Liver (tissue), 3 donors: ENCODE results near the gene BGLAP.

ENCODE experiments used
- ATF3 ChIP-seq: IDR thresholded peaks from 2 replicates; pipeline ENCODE4 v1.6.1; 2016; ENCODE audit warnings: antibody characterized with exemption
- CTCF ChIP-seq: fragments of 150-350 bp; IDR thresholded peaks from 2 replicates; pipeline ENCODE4 v1.5.1; 2017; ENCODE audit warnings: improper control_type of control experiment, low read depth, low read length; ENCODE audit not compliant: missing input control
- EGR1 ChIP-seq, 2 donors: IDR thresholded peaks; 2 replicates each; pipeline ENCODE4 v1.6.1; 2016 to 2018; ENCODE audit warnings: antibody characterized with exemption in 2 of 2, low read depth in 2 of 2
- FOXA2 ChIP-seq: IDR thresholded peaks from 2 replicates; pipeline ENCODE4 v1.6.1; 2016; ENCODE audit warnings: antibody characterized with exemption
- GABPA ChIP-seq, 2 donors: IDR thresholded peaks in 1 of 2; conservative IDR thresholded peaks in 1 of 2; 2 replicates each; pipeline ENCODE4 v1.6.1; 2016; ENCODE audit warnings: antibody characterized with exemption in 2 of 2, mild to moderate bottlenecking in 1 of 2, moderate library complexity in 1 of 2
- JUND ChIP-seq, 2 donors: IDR thresholded peaks; 2 replicates each; pipeline ENCODE4 v1.6.1; 2016; ENCODE audit warnings: antibody characterized with exemption in 2 of 2
- MAX ChIP-seq: IDR thresholded peaks from 2 replicates; pipeline ENCODE4 v1.6.1; 2016; ENCODE audit warnings: antibody characterized with exemption
- RAD21 ChIP-seq, 2 donors: IDR thresholded peaks; 2 replicates each; pipeline ENCODE4 v1.6.1; 2016; ENCODE audit warnings: antibody characterized with exemption in 2 of 2, mild to moderate bottlenecking in 2 of 2
- REST ChIP-seq: IDR thresholded peaks from 2 replicates; pipeline ENCODE4 v1.6.1; 2016; ENCODE audit warnings: antibody characterized with exemption, mild to moderate bottlenecking
- SP1 ChIP-seq: IDR thresholded peaks from 2 replicates; pipeline ENCODE4 v1.6.1; 2018; ENCODE audit warnings: antibody characterized with exemption, mild to moderate bottlenecking
- TAF1 ChIP-seq: conservative IDR thresholded peaks from 2 replicates; pipeline ENCODE4 v1.6.1; 2016; ENCODE audit warnings: antibody characterized with exemption, mild to moderate bottlenecking
- YY1 ChIP-seq: IDR thresholded peaks from 2 replicates; pipeline ENCODE4 v1.6.1; 2016; ENCODE audit warnings: antibody characterized with exemption, mild to moderate bottlenecking
- donor health status: healthy.
- donor health status: healthy.

- TF ChIP-seq TAF1 (no peak), CTCF (no peak), YY1 (no peak), JUND (IDR thresholded peaks at IDR 0.05) (no peak), SP1 (no peak), FOXA2 (no peak), MAX (no peak), EGR1 (IDR thresholded peaks at IDR 0.05; ENCODE audit: low read depth in 2 of 2) (no peak), RAD21 (IDR thresholded peaks at IDR 0.05) (no peak), REST (no peak), GABPA (IDR thresholded peaks at IDR 0.05 in 1 of 2, conservative IDR thresholded peaks at IDR 0.05 in 1 of 2) (no peak), ATF3 (no peak)
Measured at GRCh38 chr1:156203331-156203730, 38.7 kb upstream of the BGLAP start.
